ENCODE results near the gene FXYD6.

FXYD6 gene

DNA sequence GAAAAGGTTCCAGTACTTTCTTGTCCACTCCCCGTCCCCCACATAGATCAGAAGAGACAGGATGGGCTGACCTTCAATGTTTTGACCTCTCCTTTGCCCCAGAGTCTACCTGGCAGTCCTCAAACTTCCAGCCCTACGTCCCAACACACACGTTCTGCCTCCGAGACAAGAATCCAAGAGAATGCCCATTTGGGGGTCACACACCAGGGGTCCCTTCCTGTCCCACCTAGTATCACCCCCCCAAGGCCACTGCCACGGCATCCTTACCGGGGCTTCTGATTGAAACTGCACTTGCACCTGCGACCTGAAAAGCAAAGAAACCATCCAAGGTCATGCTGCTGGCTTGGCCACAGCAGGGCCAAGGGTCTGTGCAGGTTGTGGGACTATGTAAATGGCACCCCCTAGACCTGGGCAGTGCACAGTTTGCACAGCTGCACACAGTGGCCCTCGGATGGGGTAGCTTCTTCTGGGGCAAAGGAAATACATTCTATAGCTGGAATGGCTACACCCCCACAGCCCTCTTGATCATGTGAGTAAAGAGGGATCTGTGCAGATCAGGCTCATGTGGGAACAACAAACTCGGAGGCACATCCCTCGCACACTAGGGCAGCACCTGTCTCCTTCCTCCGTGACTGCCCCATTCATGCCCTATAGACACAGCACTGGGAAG, 35.4 kb downstream of the FXYD6 start:
- no peak for TF ChIP-seq CTCF (IDR thresholded peaks at IDR 0.05)

GRCh38 chr11:117839936-117840813, 36.3 kb downstream of the FXYD6 start:
- TF ChIP-seq CTCF (IDR thresholded peaks at IDR 0.05) = no peak

DNA sequence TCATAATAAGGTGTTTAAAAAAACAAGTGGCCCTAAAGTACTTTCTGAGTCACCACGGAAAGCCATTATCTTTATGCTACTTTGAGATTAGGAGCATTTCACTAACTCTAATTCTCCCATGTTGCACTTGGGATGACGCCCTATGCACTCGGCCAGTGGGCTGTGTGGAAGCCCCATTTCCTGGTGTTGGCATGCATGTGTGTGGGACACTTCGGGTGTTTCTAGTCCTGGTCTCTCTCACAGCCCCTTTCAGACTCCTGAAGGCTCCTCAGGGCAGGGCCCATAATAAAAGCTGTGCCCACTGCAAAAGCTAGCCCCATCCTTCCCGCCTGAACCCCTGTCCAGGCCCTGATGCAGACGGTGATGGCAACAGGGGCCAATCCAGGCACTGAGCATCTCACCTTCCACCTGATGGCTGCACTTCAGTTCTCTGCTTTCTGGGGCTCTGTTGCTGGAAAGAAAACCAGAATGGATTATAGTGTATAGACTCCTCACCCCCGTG, 37.0 kb downstream of the FXYD6 start:
- no peak for TF ChIP-seq CTCF (IDR thresholded peaks at IDR 0.05)

GRCh38 chr11:117838901-117839300, 37.6 kb downstream of the FXYD6 start:
- TF ChIP-seq CTCF (IDR thresholded peaks at IDR 0.05) = no peak

- no peak for TF ChIP-seq CTCF (IDR thresholded peaks at IDR 0.05)
These were observed 38.7 kb downstream of the FXYD6 start for GRCh38 chr11:117837791-117838190.

DNA sequence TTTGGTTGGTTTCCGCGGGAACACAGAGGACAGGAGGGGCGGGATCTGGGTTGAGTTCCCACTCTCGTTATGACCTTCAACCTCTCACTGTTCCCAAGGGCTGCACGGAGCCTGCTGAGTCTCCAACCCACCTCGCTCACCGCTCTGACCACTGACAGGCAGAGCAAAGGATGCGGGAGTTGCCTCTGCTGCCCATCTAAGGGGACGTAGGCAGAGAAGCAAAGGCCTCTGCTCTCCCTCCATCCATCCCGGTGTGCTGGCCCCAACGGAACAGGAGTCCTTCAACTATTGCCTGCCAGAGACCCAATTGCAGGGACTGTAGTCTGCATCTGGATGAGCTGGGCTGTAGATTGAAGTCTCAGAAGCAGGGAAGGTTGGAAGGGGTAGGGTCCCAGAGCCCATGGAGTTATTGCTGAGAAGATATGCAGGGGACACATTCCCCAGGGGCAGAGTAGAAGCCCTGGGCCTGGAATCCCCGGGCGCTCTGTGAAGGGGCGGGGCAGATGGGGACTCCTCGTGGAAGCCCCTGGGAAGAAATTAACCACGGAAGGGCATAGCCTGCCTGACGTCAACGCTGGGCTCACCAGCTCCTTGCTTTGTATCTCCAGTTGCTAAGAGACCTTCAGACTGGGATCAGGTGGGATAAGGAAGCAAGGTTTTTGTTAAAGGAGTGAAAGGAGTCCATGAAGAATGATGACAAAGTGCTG, 39.2 kb downstream of the FXYD6 start:
- TF ChIP-seq CTCF (IDR thresholded peaks at IDR 0.05) = no peak

All from LNCAP (cell line).